Stimulated activated CD8-positive, alpha-beta memory T cell treated with anti-CD3 and anti-CD28 coated beads, Interleukin-15, amount 100 ng/mL, for 48 hours (primary cell): ENCODE data around the gene TNS4.

Source experiments
- DNase-seq, 2 donors: peaks; one replicate each; pipeline ENCODE4 v3.0.0-alpha.2; 2020; ENCODE audit warnings: low read depth in 2 of 2

TNS4 gene

GRCh38 chr17:40437095-40437732, 64.2 kb downstream of the TNS4 start:
- no peak for DNase-seq

- DNase-seq: no peak
Measured at GRCh38 chr17:40436636-40437035, 64.8 kb downstream of the TNS4 start.

GRCh38 chr17:40433551-40434415, 67.6 kb downstream of the TNS4 start:
- DNase-seq: no peak

GRCh38 chr17:40432864-40433528, 68.4 kb downstream of the TNS4 start:
- no peak for DNase-seq

- DNase-seq: no peak
Measured at GRCh38 chr17:40431231-40431602, 70.2 kb downstream of the TNS4 start.

- no peak for DNase-seq
Measured at GRCh38 chr17:40430272-40431230, 70.9 kb downstream of the TNS4 start.

GRCh38 chr17:40427002-40427491, 74.4 kb downstream of the TNS4 start:
- no peak for DNase-seq
